IMR-90 (cell line): ENCODE results near the gene FAM193B. TPM values are rescaled to one million over a fixed set of nuclear protein-coding genes. Genes with fewer than 3 reads are reported as not detected.

Experiments used
- ATAC-seq: fragments of 200-7000 bp; cut with Tn5 transposase; 2 replicates; pipeline ENCODE4 v1.9.1; 2020; ENCODE audit warnings: low read depth, mild to moderate bottlenecking, moderate library complexity
- BruUV-seq: library from RNA; stranded (reverse); fragments of 400-500 nt; replicated peaks from 2 replicates; lab custom pipeline; 2021; lab: Mats Ljungman, UMichigan
- CTCF ChIA-PET: fragments of 300-600 bp; formaldehyde crosslinking; extraction: SDS; loops from one replicate; lab custom pipeline; 2021; ENCODE audit warnings: antibody characterized with exemption; lab: Yijun Ruan, JAX
- POLR2A ChIA-PET: fragments of 300-600 bp; sonication (Branson Sonifier 250); formaldehyde crosslinking; loops from one replicate; lab custom pipeline; 2022; ENCODE audit warnings: antibody characterized with exemption; ENCODE audit not compliant: unreplicated experiment; lab: Charles Lee
- DNase-seq: peaks from one replicate; pipeline ENCODE4 v3.0.0; 2013
- H2AFZ ChIP-seq: replicated peaks from 2 replicates; pipeline ENCODE3; 2013; ENCODE audit warnings: low read length, mild to moderate bottlenecking; ENCODE audit not compliant: poor library complexity
- H2AK5ac ChIP-seq: 2 replicates; pipeline ENCODE4 v1.6.1; 2013; ENCODE audit warnings: low read depth, low read length, inconsistent platforms
- H2AK9ac ChIP-seq: replicated peaks from 2 replicates; pipeline ENCODE3; 2013; ENCODE audit warnings: mild to moderate bottlenecking, low read depth, low read length, moderate library complexity; ENCODE audit not compliant: poor library complexity
- H2BK120ac ChIP-seq: 2 replicates; pipeline ENCODE4 v1.6.1; 2013; ENCODE audit warnings: low read depth, low read length, inconsistent platforms
- H2BK15ac ChIP-seq: 3 replicates; pipeline ENCODE4 v1.6.1; 2013; ENCODE audit warnings: low read depth, low read length, inconsistent platforms
- H2BK20ac ChIP-seq: 2 replicates; pipeline ENCODE4 v1.6.1; 2013; ENCODE audit warnings: low read depth, mild to moderate bottlenecking, inconsistent platforms, low read length, moderate library complexity
- H2BK5ac ChIP-seq: 2 replicates; pipeline ENCODE4 v1.6.1; 2013; ENCODE audit warnings: mild to moderate bottlenecking, low read depth, low read length, inconsistent platforms; ENCODE audit not compliant: poor library complexity, severe bottlenecking
- H3K14ac ChIP-seq: replicated peaks from 2 replicates; pipeline ENCODE4 v1.6.1; 2013; ENCODE audit warnings: low read depth, low read length, inconsistent platforms
- H3K18ac ChIP-seq: 2 replicates; pipeline ENCODE4 v1.6.1; 2013; ENCODE audit warnings: low read depth, low read length, control low read depth
- H3K23ac ChIP-seq: 2 replicates; pipeline ENCODE4 v1.6.1; 2013; ENCODE audit warnings: low read depth, low read length, inconsistent platforms
- H3K27ac ChIP-seq: 2 replicates; pipeline ENCODE4 v1.5.1; 2013; ENCODE audit warnings: mild to moderate bottlenecking, control low read depth, low read length; ENCODE audit not compliant: insufficient read depth
- H3K27me3 ChIP-seq: 2 replicates; pipeline ENCODE4 v1.6.1; 2013; ENCODE audit warnings: low read length; ENCODE audit not compliant: control insufficient read depth, insufficient read depth
- H3K36me3 ChIP-seq: 2 replicates; pipeline ENCODE4 v1.6.1; 2013; ENCODE audit warnings: low read length, mixed read lengths; ENCODE audit not compliant: control insufficient read depth, insufficient read depth
- H3K4ac ChIP-seq: 2 replicates; pipeline ENCODE4 v1.6.1; 2013; ENCODE audit warnings: low read depth, low read length, inconsistent platforms
- H3K4me1 ChIP-seq: 2 replicates; pipeline ENCODE4 v1.6.1; 2013; ENCODE audit warnings: low read length, mixed read lengths; ENCODE audit not compliant: control insufficient read depth, insufficient read depth
- H3K4me2 ChIP-seq: 2 replicates; pipeline ENCODE4 v1.6.1; 2013; ENCODE audit warnings: low read depth, mild to moderate bottlenecking, control low read depth, low read length, moderate library complexity
- H3K4me3 ChIP-seq: 2 replicates; pipeline ENCODE4 v1.5.1; 2013; ENCODE audit warnings: low read depth, mild to moderate bottlenecking, control low read depth, low read length, moderate library complexity; ENCODE audit not compliant: insufficient read depth
- H3K56ac ChIP-seq: 2 replicates; pipeline ENCODE4 v1.6.1; 2013; ENCODE audit warnings: low read length, inconsistent platforms; ENCODE audit not compliant: insufficient read depth; ENCODE audit errors: extremely low read depth
- H3K79me1 ChIP-seq, 2 experiments: 2 replicates each; pipeline ENCODE4 v1.6.1; 2013; ENCODE audit warnings: low read length in 2 of 2, inconsistent platforms in 1 of 2, low read depth in 1 of 2
- H3K9ac ChIP-seq: 2 replicates; pipeline ENCODE4 v1.6.1; 2013; ENCODE audit warnings: low read depth, low read length, control low read depth
- H3K9me1 ChIP-seq: 2 replicates; pipeline ENCODE4 v1.6.1; 2013; ENCODE audit warnings: low read length, inconsistent platforms; ENCODE audit not compliant: insufficient read depth
- H3K9me3 ChIP-seq: 2 replicates; pipeline ENCODE4 v1.6.1; 2013; ENCODE audit warnings: low read length; ENCODE audit not compliant: control insufficient read depth, insufficient read depth
- H4K20me1 ChIP-seq: 2 replicates; pipeline ENCODE4 v1.6.1; 2013; ENCODE audit warnings: low read length, inconsistent platforms; ENCODE audit not compliant: insufficient read depth
- H4K5ac ChIP-seq: 2 replicates; pipeline ENCODE4 v1.6.1; 2013; ENCODE audit warnings: mild to moderate bottlenecking, low read depth, low read length, control low read depth
- H4K8ac ChIP-seq, 2 experiments: 2 replicates each; pipeline ENCODE4 v1.6.1; 2013; ENCODE audit warnings: low read depth in 2 of 2, low read length in 2 of 2, control low read depth in 1 of 2, inconsistent platforms in 1 of 2
- H4K91ac ChIP-seq: 2 replicates; pipeline ENCODE4 v1.6.1; 2013; ENCODE audit warnings: low read depth, low read length, inconsistent platforms; ENCODE audit not compliant: insufficient read depth
- BHLHE40 ChIP-seq: fragments of 150-350 bp; IDR thresholded peaks from 2 replicates; pipeline ENCODE4 v1.6.1; 2016; ENCODE audit warnings: mild to moderate bottlenecking, low read depth, low read length
- CEBPB ChIP-seq: IDR thresholded peaks from 2 replicates; pipeline ENCODE4 v1.6.1; 2012; ENCODE audit warnings: low read depth, low read length, improper control_type of control experiment
- CHD1 ChIP-seq: IDR thresholded peaks from 2 replicates; pipeline ENCODE4 v1.6.1; 2012; ENCODE audit warnings: low read depth, low read length, improper control_type of control experiment
- NFE2L2 ChIP-seq: fragments of 150-350 bp; IDR thresholded peaks from 2 replicates; pipeline ENCODE4 v1.6.1; 2016; ENCODE audit warnings: low read depth, mild to moderate bottlenecking, low read length
- RAD21 ChIP-seq: IDR thresholded peaks from 2 replicates; pipeline ENCODE4 v1.6.1; 2012; ENCODE audit warnings: low read length, improper control_type of control experiment
- RCOR1 ChIP-seq: IDR thresholded peaks from 2 replicates; pipeline ENCODE4 v1.6.1; 2012; ENCODE audit warnings: mild to moderate bottlenecking, low read length, improper control_type of control experiment; ENCODE audit not compliant: insufficient replicate concordance
- SMC3 ChIP-seq: fragments of 150-350 bp; IDR thresholded peaks from 2 replicates; pipeline ENCODE4 v1.6.1; 2016; ENCODE audit warnings: low read depth, mild to moderate bottlenecking, antibody characterized with exemption, low read length, moderate library complexity
- USF2 ChIP-seq: fragments of 150-350 bp; IDR thresholded peaks from 2 replicates; pipeline ENCODE4 v1.6.1; 2017; ENCODE audit warnings: mild to moderate bottlenecking, antibody characterized with exemption, low read length, low read depth
- WGBS, 2 experiments: methylation state at CpG; one replicate each; pipeline versions ENCODE4 v1.1.5 to v1.1.7; 2013; ENCODE audit warnings: missing lambda C conversion rate in 2 of 2; ENCODE audit not compliant: insufficient read length in 1 of 2; ENCODE audit errors: extremely low coverage in 2 of 2; 5-methylcytosine and 5-hydroxymethylcytosine counted together
- dilution Hi-C: fragments of 300-500 bp; cut with HindIII; formaldehyde crosslinking; loops from one replicate; pipeline ENCODE4 v1.14.3; 2018; ENCODE audit warnings: low sequenced_read_pairs; ENCODE audit not compliant: unreplicated experiment
- in situ Hi-C: fragments of 300-500 bp; cut with MboI; formaldehyde crosslinking; loops from 3 replicates; pipeline ENCODE4 v1.14.3; 2019; ENCODE audit warnings: low sequenced_read_pairs, inconsistent platforms, mixed read lengths
- intact Hi-C: fragments of 100-400 bp; cut with micrococcal nuclease; formaldehyde crosslinking; loops from 2 replicates; pipeline ENCODE4 v1.10.0; 2022
- polyA plus RNA-seq, 3 experiments: library from polyadenylated mRNA; depleted of rRNA; stranded (reverse); fragments of >200 nt; gene quantifications; 2 replicates each; pipeline ENCODE4 v1.2.3, GENCODE V29; 2012; ENCODE audit warnings: low replicate concordance in 1 of 3
- total RNA-seq: library from RNA; depleted of rRNA; stranded (reverse); fragments of >200 nt; gene quantifications from 2 replicates; pipeline ENCODE4 v1.2.3, GENCODE V29; 2012

The FAM193B gene
- total and polyA plus RNA-seq, 2 of the 4 experiments (the other 2 are of a cell fraction) = 9.5 to 52.2 TPM

DNA sequence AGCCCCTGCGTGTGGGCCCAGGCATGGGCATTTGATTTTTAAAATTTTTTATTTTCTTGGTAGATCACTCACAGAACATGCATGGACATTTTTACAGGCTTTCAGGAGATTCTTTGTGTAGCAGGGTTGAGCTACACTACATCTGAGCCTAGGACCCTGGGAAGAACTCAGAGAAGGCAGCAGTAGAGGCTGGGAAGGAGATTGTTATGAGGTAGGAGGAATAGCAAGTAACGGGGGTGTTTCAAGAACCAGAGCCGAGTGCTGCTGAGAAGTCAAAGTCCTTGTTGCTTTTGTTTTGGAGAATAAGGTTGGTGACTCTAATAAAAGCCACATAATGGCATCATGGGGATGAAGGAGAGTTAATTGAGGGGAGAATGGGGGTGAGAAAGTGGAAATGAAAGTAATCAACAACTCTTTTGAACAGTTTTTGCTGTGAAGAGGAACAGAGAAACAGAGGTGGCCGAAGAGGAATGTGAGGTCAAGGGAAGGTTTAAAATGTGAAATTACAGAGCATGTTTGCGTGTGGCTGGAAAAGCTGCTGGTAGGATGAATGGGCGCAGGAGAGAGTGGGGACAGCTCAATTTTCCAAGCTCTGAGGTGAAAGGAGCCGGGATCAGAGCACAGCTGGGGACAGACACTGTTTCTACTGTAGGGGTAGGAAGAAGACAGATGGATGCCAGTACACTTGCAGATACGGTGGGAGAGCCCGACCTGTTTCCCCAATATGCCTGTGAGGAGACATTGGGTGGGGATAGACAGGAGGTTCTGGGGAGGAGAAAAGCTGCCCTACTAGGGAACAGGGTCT lies 52.3 kb downstream of the FAM193B start:
- WGBS, 2 experiments = 70% methylated on average over 8 of the region's 9 CpGs; no CpG with 5 or more reads in 1 of the 2 experiments
- Histone ChIP-seq H2BK120ac (no peak overlapping the region), H3K4ac (no peak overlapping the region), H4K91ac (no peak overlapping the region), H3K14ac (no peak overlapping the region), H3K4me3 (no peak overlapping the region), H3K9ac (no peak overlapping the region), H3K79me1 (peaks cover 7 to 15% of the 10 kb centered on the region in 2 experiments; a peak in 2 of 4 replicates), H3K56ac (no peak overlapping the region), H3K36me3 (peaks cover 1% of the 10 kb centered on the region; the same call in 1 of the 2 replicates), H3K18ac (no peak overlapping the region), H3K4me2 (no peak overlapping the region), H2AFZ (no peak overlapping the region), H2AK5ac (no peak overlapping the region), H2BK20ac (no peak overlapping the region), H4K20me1 (peaks cover 3% of the 10 kb centered on the region), H3K27ac (no peak overlapping the region), H2BK15ac (no peak overlapping the region), H3K27me3 (no peaks in the 10 kb centered on the region), H4K8ac (no peak overlapping the region), H3K9me3 (no peaks in the 10 kb centered on the region), H3K9me1 (peaks cover 3% of the 10 kb centered on the region; the same call in 1 of the 2 replicates), H4K5ac (no peak overlapping the region), H2BK5ac (no peak overlapping the region), H3K4me1 (peaks cover 15% of the 10 kb centered on the region; the same call in 1 of the 2 replicates), H3K23ac (no peak overlapping the region), H2AK9ac (peak overlapping the region; percentile 42)
- BruUV-seq = no TSS peak
- in situ Hi-C loops (no loop called here), intact Hi-C loops (loop anchor here (1.0 to 2.0 kb wide), 6 partner anchors 98 to 387 kb away; partner anchors contain the start of gene MXD3), dilution Hi-C loops (no loop called here)
- ChIA-PET CTCF (interaction anchor here (0.7 to 1.3 kb wide), 6 partner anchors 9 to 98 kb away, joined by 3 to 10 read pairs (median 4); no protein-coding TSS in a partner anchor), POLR2A (no interaction called here)
- TF ChIP-seq CHD1 (no peak), RCOR1 (no peak), NFE2L2 (no peak), CEBPB (no peak), USF2 (no peak), BHLHE40 (no peak), SMC3 (no peak), RAD21 (no peak)
- DNase-seq (no peak), ATAC-seq (no peak)
